GM21528 (cell line): Measurements from ENCODE around the gene CCDC3.
"Not testable (repeated sequence)": the region's sequence is repeated elsewhere in the genome, so short reads cannot be mapped to it uniquely, and the experiment has no call there.

ENCODE experiments used
- ATAC-seq: cut with Tn5 transposase; IDR thresholded peaks from one replicate; pipeline ENCODE4 v1.9.1; 2021; ENCODE audit warnings: mild to moderate bottlenecking, moderate library complexity; ENCODE audit not compliant: unreplicated experiment, low FRiP score

The CCDC3 gene

DNA sequence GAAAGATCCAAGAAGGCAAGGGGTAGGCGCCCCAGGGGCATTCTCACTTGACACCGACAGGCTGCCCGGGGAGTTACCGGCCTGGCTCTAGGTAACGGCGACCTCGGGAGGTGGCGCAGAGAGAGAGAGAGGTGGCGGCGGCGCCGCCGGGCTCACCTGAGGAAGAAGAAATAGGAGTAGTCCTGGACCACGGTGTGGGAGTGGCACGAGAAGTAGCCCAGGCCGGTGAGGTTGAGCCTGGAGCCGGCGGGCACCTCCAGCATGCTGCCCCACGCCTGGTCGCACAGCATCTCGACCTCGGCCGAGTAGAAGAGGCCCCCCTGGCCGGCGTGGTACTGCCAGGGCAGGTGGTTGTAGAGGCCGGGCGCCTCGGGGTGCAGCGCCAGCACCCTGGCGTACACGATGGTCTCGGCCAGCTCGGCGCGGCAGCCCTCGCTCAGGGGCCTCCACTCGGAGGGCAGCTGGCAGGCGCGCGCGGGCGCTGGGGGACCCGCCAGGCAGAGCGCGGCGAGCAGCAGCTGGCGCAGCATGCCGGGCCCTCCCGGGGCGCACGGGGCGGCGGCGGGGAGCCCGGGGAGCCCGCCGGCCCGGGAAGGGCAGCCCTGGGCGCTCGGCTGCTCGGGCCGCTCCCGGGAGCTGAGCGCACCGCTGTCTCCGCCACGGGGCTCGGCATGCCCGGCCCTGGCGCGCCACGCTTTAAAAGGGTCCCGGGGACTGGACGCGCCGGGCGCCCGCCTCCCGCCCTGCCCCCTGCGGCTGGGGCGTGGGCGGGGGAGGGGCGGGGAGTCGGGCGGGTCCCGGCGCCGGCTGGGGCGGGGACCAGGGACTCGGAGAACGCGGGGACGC is at the start of gene CCDC3:
Gene CCDC3, minus strand, starts transcription at position 673 of the 846 bp plus-strand sequence. Its CDS starts 143 bp downstream, at position 530.
- ATAC-seq = no peak

DNA sequence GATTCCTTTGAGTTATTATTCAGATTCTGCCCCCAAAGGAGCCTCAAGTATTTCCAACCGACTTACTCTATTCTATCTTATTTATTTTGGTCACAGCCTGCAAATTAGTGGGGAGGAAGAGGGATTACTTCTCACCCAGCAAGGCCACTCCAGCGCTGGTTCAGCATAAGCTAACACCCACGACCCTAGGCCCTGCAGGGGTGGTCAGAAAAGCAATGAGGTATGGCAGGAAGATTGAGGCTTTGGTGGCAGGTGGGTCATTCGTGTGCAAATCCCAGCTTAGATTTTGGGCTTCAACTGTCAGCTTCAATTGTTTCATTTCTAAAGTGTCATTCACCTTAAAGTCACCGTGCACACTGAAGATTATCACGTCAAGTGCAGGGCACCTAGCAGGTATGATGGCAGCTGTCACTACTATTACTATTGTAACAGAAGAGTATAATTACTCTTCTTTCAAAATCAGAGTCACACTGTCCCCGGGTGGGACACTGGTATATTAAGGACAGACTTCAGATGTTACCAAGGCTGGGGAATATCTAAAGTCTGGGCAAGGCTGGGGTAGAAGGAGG is 49.7 kb upstream of the CCDC3 start:
- ATAC-seq = no peak

DNA sequence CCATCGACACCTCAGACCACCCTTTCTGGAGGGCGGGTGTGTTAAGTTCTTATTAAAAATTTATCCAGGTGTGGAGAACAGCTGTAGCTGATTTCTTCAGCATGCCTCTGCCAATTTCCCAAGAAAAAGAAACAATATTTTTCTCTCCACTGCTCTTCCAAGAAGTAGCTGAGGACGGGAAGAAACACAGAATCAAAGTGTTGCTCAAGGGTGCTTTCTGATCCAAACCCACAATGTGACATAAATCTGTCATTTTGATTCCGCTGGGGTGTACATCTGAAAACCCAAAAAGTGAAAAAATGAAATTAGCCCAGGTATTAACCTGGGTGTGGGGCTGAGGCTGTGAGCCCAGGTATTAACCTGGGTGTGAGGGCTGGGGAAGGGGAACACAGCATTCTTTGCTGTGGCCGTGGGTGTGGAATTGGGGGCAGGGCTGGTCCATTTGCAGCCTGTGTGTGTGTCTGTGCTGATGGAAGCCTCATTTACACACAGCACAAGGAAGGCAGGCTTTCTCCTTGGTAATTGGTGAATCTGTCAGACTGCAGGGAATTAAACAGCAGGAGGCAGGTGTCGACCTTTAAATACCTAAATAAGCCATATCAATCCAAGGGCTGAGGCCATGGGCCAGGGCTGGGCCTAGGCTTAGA is 48.4 kb upstream of the CCDC3 start:
- no peak for ATAC-seq

DNA sequence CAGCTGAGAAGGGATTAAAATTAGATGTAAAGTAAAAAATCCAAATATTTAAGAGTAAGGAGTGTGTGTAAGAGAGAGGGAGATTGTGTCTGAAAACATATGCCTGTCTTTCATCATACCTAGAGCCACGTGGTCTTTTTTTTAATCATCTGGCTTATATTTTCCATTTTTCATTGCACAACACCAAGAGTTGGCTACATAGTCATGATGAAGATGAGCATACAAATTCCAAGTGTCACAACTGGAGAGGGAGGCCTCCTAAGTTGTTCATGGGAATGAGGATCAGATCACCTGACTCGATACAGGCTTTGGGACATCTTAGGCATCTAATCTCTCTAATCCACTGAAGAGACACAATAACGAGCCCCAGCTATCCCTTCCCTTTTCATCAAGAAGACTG is 47.2 kb upstream of the CCDC3 start:
- no peak for ATAC-seq

DNA sequence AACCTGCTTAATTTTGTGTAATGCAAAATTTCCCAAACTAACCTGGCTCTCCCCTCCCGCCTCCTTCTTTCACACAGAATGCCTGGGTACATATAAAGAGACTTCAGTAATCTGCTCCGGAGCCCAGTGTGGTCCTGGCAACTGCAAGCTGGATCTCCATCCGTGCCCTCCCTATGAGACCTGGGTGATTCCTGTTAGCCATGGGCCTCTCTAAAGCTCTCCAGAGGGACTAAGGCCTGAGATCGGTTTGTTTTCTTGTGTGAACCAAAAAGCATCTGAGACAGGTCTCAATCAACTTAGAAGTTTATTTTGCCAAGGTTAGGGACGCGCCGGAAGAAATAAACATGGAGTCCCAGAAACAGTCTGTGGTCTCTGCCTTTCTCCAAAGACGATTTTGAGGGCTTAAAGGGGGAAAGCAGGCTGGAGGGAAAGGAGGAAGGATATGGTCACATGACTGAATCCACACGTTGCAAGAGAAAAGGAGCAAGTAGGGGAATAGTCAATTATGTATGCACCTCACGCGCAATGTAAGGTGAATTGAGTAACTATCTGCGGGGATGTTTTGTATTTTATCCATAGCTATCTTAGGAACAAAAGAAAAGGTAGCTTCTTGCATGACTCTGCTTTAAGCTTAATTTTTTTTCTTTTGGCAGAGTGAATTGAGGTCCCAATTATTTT is 46.2 kb upstream of the CCDC3 start:
- ATAC-seq = no peak

DNA sequence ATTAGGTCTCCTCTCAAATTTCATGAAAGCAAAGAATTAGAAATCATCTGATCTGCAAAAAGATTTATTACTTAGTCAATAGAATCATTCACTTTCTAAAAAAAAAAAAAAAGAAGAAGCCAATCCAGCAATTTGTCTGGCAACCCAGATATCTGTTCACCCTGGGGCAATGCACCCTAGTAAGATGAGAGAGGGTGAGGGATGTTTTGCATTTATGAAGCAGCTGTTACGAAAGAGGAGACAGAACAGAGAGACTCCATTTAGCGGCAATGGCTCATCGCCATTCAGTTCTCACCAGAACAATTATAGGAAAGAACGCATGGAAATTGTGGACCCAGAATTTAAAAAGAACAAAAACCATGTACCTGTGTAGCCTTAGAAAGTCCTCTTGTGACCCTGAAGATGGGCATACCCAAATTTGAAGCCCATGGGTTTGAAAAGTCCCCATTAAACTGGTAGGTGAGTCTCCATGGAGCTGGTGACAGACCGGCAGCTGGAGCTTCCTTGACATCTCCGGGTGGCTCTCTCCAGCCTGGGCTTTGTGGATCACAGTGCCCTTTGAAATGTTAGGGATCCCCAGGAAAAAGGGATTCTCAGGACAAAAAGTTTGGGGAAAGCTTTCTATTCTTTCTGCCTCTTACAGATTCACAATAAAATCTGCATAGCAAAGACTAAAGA is 45.5 kb upstream of the CCDC3 start:
- ATAC-seq = no peak

DNA sequence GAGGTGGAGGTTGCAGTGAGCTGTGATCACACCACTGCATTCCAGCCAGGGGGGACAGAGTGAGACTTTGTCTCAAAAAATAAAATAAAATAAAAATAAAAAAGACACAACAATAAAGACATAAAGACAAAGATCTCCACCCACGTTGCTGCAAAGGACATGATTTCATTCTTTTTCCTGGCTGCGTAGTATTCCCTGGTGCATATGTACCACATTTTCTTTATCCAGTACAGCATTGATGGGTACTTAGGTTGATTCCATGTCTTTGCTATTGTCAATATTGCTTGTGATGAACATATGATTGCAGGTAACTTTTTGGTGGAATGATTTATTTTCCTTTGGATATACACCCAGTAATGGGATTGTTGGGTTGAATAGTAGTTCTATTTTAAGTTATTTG is 42.0 kb upstream of the CCDC3 start:
- ATAC-seq = no peak

DNA sequence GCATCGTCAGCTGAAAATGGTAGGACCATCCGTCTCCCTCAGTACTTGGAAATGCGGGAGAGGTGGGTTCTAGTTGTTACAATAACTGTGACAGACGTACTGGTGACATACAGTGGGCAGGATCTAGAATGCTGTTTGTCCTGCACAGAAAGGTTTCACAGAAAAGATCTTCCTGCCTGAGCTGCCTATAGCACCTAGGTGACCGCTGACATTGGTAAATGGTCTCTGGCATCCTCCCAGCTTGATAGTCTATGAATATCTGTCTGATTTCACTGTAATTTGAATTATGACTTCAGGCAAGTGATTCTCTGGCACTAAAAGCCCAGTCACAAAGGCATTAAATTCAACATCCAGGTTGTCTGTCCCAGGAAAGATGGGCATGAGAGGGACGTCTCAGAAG is 38.2 kb upstream of the CCDC3 start:
- ATAC-seq = no peak

DNA sequence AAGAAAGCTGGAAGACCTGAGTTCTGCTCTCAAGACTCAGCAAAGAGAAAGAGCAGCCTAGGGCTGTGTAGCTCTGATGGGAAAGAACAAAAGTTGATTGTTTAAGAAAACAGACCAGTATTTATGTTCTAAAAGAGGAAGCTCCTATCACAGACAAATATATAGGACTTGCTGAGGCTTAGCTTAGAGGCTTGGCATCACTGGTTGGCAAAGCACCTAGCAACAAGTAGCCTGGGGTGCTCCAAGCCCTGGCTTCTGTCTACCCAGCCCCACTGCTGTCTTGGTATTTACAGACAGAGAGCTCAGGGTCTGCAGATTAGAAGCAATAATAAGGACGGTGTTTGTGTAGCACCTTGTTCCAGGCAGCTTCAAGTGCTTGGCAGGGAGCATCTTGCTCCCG is 36.9 kb upstream of the CCDC3 start:
- ATAC-seq = no peak

DNA sequence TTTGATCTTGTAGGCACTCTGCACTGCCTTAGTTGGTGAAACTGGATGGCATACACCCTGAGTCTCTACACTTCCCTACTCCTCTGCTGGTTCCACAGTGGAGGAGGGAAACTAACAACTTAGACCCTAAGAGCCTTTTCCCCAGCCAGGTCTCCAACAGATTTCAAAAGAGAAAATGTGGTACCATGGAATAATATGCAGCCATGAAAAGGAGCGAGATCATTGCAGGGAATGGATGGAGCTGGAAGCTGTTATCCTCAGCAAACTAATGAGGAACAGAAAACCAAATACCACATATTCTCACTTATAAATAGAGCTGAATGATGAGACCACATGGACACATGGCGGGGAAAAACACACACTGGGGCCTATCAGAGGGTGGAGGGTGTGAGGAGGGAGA is 36.3 kb upstream of the CCDC3 start:
- no peak for ATAC-seq

DNA sequence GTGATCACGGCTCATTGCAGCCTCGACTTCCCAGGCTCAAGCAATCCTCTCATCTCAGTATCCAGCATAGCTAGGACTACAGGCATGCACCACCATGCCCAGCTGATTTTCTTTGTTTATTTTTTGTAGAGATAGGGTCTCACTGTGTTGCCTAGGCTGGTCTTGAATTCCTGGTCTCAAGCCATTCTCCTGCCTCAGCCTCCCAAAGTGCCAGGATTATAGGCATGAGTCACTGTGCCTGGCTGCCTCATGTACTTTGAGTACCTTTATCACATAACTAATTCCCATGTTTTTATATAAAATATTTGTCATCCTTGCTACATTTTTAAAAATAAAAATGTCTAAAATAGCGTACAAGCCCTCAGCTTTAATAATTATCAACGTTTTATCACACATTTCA is 35.3 kb upstream of the CCDC3 start:
- no peak for ATAC-seq

DNA sequence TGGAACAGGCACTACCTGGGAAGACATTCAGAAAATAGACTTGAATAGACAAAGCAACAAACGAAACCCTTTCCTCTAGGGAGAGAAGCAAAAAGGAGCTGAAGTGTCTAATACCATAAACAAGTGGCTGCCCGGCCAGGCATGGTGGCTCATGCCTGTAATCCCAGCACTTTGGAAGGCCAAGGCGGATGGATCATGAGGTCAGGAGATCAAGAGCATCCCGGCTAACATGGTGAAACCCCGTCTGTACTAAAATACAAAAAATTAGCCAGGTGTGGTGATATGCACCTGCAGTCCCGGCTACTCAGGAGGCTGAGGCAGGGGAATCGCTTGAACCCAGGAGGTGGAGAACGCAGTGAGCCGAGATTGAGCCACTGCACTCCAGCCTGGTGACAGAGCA is 34.2 kb upstream of the CCDC3 start:
- not testable (repeated sequence) for ATAC-seq

DNA sequence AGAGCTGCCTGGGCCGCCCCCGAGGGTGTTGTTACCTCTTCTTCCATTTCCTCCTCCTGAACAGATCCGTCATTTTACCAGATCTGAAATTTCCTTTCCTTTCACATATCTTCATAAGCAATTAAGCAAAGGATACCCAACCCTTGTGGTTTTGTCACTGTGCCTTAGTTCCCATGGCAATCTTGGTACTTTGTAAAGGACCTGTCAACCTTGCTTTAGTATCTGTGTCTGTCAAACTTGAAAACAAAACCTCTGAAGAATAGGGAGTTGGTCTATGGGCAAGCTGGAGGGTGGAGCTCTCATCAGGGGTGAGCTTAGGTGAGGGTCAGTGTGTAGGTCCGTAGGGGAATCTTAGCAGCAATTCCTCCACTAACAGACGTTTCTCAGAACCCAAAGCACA is 25.4 kb upstream of the CCDC3 start:
- ATAC-seq = no peak

DNA sequence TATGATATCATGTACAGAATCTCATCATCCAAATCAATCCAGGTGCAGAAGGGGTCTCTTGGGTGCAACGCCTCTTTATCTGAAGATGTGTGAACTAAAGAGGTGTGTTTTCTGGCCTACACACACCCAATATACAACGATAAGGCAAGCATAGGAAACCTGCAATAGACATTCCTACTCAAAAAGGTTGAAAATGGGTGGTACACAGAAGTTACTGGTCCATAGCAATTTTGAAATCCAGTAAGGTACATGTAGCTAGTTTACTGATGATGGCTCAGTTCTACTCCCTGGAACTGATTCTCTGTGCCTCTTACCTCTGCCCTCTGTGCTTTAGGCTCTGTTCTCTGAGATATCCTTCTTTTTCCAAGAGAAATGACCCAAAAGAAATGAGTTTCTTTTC is 22.2 kb upstream of the CCDC3 start:
- no peak for ATAC-seq

DNA sequence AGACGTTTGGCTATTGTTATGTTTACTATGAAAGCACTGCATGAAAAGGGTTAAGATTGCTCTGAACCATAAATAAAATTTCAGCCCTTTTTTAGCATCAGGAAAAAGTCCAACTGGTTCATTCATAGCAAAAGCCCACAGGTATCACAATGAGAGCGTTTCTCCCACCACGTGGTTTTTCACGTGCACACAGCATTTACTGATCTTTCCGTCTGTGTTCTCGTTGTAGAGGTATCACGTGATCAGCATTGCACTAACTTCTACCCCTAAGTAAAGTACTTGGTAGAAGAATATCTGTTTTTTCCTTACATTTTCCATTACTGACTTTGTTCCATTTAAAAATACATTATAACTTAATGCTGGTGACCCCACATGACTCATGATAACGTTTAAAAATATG is 17.8 kb upstream of the CCDC3 start:
- no peak for ATAC-seq

DNA sequence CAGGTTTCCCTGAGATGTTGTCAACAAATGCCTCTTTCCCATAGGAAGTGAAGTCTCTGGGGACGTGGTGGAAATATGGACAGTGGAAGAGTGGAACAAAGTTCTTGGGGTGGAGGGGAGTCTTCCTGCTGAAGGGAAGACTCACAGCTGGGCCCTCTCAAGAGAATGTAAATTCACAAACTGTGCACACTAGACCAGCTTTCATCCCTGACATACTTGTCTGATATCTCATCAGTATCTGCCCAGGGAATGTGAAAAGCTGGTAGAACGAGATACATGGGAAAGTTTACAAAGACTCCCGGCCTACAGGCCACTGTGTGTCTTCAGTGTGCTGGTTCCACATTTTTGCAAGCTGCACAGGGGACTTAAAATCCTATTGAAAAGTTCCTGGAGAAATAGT is 16.7 kb upstream of the CCDC3 start:
- ATAC-seq = no peak

DNA sequence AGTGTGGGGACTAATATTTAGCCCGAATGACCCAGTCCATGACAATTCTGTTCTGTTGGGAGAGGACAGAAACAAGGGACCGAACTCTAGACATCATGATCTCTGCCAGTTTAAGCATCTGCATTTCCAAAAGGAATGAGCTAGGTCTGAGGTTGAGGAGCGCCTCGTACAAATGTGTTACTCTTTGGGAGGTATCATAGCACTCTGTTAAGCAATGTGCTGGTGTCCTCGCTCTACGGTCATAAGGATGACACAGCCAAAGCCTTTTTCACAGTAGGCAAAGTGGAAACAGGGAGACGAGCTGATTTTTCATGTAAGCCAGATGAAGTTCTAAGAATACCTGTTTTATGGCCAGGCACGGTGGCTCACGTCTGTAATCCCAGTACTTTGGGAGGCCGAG is 15.4 kb upstream of the CCDC3 start:
- no peak for ATAC-seq

DNA sequence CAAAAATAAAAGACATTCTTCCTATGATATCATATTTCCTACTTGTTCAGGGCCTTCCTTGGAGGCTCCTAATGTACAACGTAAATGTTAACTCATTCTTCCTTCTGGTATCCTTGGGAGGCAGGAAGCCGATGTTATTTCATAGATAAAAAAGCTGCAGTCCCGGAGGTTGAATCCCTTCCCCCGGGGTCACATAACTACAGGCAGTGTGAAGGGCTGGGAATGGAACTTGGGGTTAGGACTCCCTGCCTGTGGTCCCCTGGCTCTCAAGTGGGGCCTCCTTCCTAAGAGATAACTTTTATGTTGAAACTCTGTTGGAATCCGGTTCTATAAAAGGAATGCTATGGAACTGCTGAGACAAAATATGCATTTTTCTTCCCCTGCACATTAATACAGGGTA is 14.9 kb upstream of the CCDC3 start:
- no peak for ATAC-seq

DNA sequence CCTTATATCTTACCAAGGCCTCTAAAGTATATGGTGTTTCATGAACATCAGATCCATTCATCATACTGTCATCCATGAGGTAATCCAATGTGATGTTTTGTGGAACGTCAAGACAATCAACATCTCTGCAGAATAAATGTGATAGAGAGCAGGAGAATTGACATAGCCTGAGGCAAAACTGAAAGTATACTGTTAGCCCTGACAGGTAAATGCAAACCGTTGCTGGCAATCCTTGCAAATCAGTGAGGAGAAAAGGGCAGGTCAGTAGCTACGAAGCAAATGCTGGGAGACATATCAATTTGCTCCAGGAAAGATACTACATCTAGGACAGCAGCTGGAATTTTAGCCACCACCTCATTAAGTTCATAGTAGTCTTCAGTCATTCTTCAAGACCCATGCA is 4.5 kb upstream of the CCDC3 start:
- ATAC-seq = no peak

DNA sequence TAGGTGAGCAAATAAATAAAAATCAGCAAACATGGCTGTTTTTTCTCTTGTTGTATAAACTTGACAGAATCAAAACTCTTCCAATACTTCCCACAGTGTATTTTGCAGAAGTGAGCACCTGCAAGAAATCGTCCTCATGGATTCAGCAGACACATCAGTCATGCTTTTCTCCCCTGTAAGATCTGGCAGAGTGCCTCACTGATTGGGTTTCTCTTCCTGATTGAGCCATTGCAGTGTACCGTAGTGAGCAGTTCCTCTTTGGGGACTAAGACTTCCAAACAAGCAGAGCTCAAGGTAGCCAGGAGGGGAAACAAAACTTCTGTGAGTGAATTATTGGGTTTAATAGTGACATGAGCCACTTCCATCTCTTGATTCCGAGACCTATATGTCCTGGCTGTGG is 2.2 kb upstream of the CCDC3 start:
- no peak for ATAC-seq

DNA sequence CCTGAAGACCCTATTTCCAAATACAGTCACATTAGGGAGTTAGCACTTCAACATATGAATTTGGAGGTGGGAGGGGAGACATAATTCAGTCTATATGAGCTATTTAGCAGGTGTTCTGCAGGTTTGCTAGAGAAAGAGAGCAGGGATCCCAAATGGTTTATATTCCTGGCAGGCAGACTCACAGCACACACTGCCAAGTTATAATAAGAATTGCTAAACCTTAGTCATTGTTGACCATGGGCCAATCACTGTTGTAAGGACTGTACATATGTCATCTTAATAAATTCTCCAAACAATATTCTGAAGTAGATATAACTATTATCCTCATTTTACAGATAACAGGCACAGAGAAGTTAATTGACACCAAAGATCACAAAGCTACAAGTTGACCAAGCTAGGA is 1.5 kb upstream of the CCDC3 start:
- no peak for ATAC-seq
